ENCODE results near the gene CELF4.

Gene CELF4

GRCh38 chr18:37565101-37565976 lies at the start of gene CELF4:
TSS of gene CELF4 (minus strand) at chr18:37565798.
- no peak for DNase-seq (ENCODE audit: low spot score)

GRCh38 chr18:37613253-37613565 lies 47.6 kb upstream of the CELF4 start:
- DNase-seq (ENCODE audit: low spot score), result no peak

GRCh38 chr18:37612524-37613252 lies 47.1 kb upstream of the CELF4 start:
- no peak for DNase-seq (ENCODE audit: low spot score)

- DNase-seq (ENCODE audit: low spot score), result no peak
These were observed 46.1 kb upstream of the CELF4 start for GRCh38 chr18:37611614-37612279.

GRCh38 chr18:37608876-37609275 lies 43.3 kb upstream of the CELF4 start:
- no peak for DNase-seq (ENCODE audit: low spot score)

GRCh38 chr18:37607281-37607680 lies 41.7 kb upstream of the CELF4 start:
- no peak for DNase-seq (ENCODE audit: low spot score)

- DNase-seq (ENCODE audit: low spot score), result no peak
These were observed 38.4 kb upstream of the CELF4 start for GRCh38 chr18:37604032-37604431.

GRCh38 chr18:37598966-37599896 lies 33.6 kb upstream of the CELF4 start:
- no peak for DNase-seq (ENCODE audit: low spot score)

GRCh38 chr18:37598396-37598795 lies 32.8 kb upstream of the CELF4 start:
- no peak for DNase-seq (ENCODE audit: low spot score)

GRCh38 chr18:37590346-37590745 lies 24.7 kb upstream of the CELF4 start:
- DNase-seq (ENCODE audit: low spot score), result no peak

GRCh38 chr18:37588289-37588688 lies 22.7 kb upstream of the CELF4 start:
- no peak for DNase-seq (ENCODE audit: low spot score)

GRCh38 chr18:37586656-37587225 lies 21.1 kb upstream of the CELF4 start:
- peak; percentile 22 for DNase-seq (ENCODE audit: low spot score)

- DNase-seq (ENCODE audit: low spot score), result no peak
These were observed 19.5 kb upstream of the CELF4 start for GRCh38 chr18:37584952-37585695.

- no peak for DNase-seq (ENCODE audit: low spot score)
These were observed 18.6 kb upstream of the CELF4 start for GRCh38 chr18:37584217-37584616.

GRCh38 chr18:37582261-37582660 lies 16.7 kb upstream of the CELF4 start:
- DNase-seq (ENCODE audit: low spot score), result no peak

- DNase-seq (ENCODE audit: low spot score), result peak; percentile 64
These were observed 13.4 kb upstream of the CELF4 start for GRCh38 chr18:37578886-37579513.

GRCh38 chr18:37578182-37578678 lies 12.6 kb upstream of the CELF4 start:
- no peak for DNase-seq (ENCODE audit: low spot score)

GRCh38 chr18:37577051-37577611 lies 11.5 kb upstream of the CELF4 start:
- DNase-seq (ENCODE audit: low spot score), result no peak

- DNase-seq (ENCODE audit: low spot score), result no peak
These were observed 10.0 kb upstream of the CELF4 start for GRCh38 chr18:37575646-37576045.

- no peak for DNase-seq (ENCODE audit: low spot score)
These were observed 8.5 kb upstream of the CELF4 start for GRCh38 chr18:37574113-37574512.
